B cell (primary cell): Measurements from ENCODE around the gene PLCG1. TPM values are rescaled to one million over a fixed set of nuclear protein-coding genes. Genes with fewer than 3 reads are reported as not detected.

Experiments used
- ATAC-seq: fragments of 200-7000 bp; cut with Tn5 transposase; one replicate; pipeline ENCODE4 v1.10.0; 2021; ENCODE audit warnings: low read depth, mild to moderate bottlenecking, moderate number of reproducible peaks, moderate library complexity
- CTCF ChIA-PET: fragments of 350-600 bp; sonication (Branson Sonifier 250); formaldehyde crosslinking; loops from one replicate; lab custom pipeline; 2021; ENCODE audit warnings: antibody characterized with exemption, inconsistent platforms; lab: Charles Lee
- POLR2A ChIA-PET: fragments of 350-600 bp; sonication (Branson Sonifier 250); formaldehyde crosslinking; loops from one replicate; lab custom pipeline; 2021; ENCODE audit warnings: antibody characterized with exemption; lab: Charles Lee
- DNase-seq: peaks from one replicate; pipeline ENCODE4 v3.0.0; 2013
- H2AFZ ChIP-seq: 2 replicates; pipeline ENCODE4 v1.6.1; 2012; ENCODE audit warnings: mild to moderate bottlenecking, low read depth, low read length; ENCODE audit not compliant: insufficient read depth, poor library complexity, severe bottlenecking
- H3K27ac ChIP-seq, 2 donors: 1 replicate in 1 of 2; 2 replicates in 1 of 2; pipeline ENCODE4 v1.5.1; 2012 to 2013; ENCODE audit warnings: low read length in 2 of 2, mild to moderate bottlenecking in 2 of 2, moderate library complexity in 1 of 2
- H3K27me3 ChIP-seq, 4 experiments: fragments of 200-600 bp in 1 of 4; sonication (generic) in 1 of 4; replicated peaks in 1 of 4; 1 replicate in 2 of 4; 2 replicates in 2 of 4; pipeline versions ENCODE4 v1.6.1 to v1.7.0; 2013 to 2016; ENCODE audit warnings: low read length in 3 of 4, mild to moderate bottlenecking in 2 of 4, mixed read lengths in 1 of 4, moderate library complexity in 1 of 4; ENCODE audit not compliant: insufficient read depth in 4 of 4, control insufficient read depth in 3 of 4; ENCODE audit errors: control extremely low read depth in 1 of 4
- H3K36me3 ChIP-seq, 2 experiments: replicated peaks in 1 of 2; 1 replicate in 1 of 2; 2 replicates in 1 of 2; pipeline versions ENCODE4 v1.6.1 to v1.7.1; 2013; ENCODE audit warnings: low read length in 1 of 2; ENCODE audit not compliant: insufficient read depth in 2 of 2, control insufficient read depth in 1 of 2; ENCODE audit errors: control extremely low read depth in 1 of 2, extremely low read depth in 1 of 2
- H3K4me1 ChIP-seq, 2 donors: fragments of 200-600 bp in 1 of 2; sonication (generic) in 1 of 2; 1 replicate in 1 of 2; 2 replicates in 1 of 2; pipeline versions ENCODE4 v1.5.1 to v1.6.1; 2013 to 2017; ENCODE audit warnings: low read length in 2 of 2; ENCODE audit not compliant: control insufficient read depth in 2 of 2, insufficient read depth in 2 of 2
- H3K4me2 ChIP-seq: replicated peaks from 2 replicates; pipeline ENCODE3; 2012; ENCODE audit warnings: mild to moderate bottlenecking, low read depth, low read length; ENCODE audit not compliant: poor library complexity, severe bottlenecking
- H3K4me3 ChIP-seq, 5 experiments: fragments of 200-600 bp in 1 of 5; sonication (generic) in 1 of 5; 1 replicate in 3 of 5; 2 replicates in 2 of 5; pipeline versions ENCODE4 v1.5.1 to v1.7.0; 2011 to 2016; ENCODE audit warnings: low read length in 4 of 5, mild to moderate bottlenecking in 4 of 5, low read depth in 2 of 5, control low read depth in 1 of 5, moderate library complexity in 1 of 5; ENCODE audit not compliant: insufficient read depth in 1 of 5; ENCODE audit errors: control extremely low read depth in 1 of 5, extremely low read depth in 1 of 5
- H3K79me2 ChIP-seq: fragments of 200-600 bp; sonication (generic); one replicate; pipeline ENCODE4 v1.6.0; 2016; ENCODE audit warnings: low read length; ENCODE audit not compliant: control insufficient read depth, insufficient read depth
- H3K9ac ChIP-seq: fragments of 200-600 bp; sonication (generic); 2 replicates; pipeline ENCODE4 v1.6.1; 2017; ENCODE audit warnings: mild to moderate bottlenecking, low read length, moderate library complexity
- H3K9me3 ChIP-seq, 3 donors: one replicate each; pipeline versions ENCODE4 v1.6.1 to v1.7.1; 2013; ENCODE audit warnings: low read length in 2 of 3; ENCODE audit not compliant: control insufficient read depth in 2 of 3, insufficient read depth in 1 of 3; ENCODE audit errors: control extremely low read depth in 1 of 3
- H4K20me1 ChIP-seq: 2 replicates; pipeline ENCODE4 v1.6.0; 2012; ENCODE audit warnings: mild to moderate bottlenecking, low read length; ENCODE audit not compliant: insufficient read depth, control insufficient read depth, poor library complexity, severe bottlenecking
- H3K27ac Mint-ChIP-seq: one replicate; pipeline ENCODE4 v1.8.0; 2021; ENCODE audit warnings: mixed read lengths
- H3K27me3 Mint-ChIP-seq: one replicate; pipeline ENCODE4 v1.8.0; 2021; ENCODE audit warnings: mixed read lengths
- H3K4me1 Mint-ChIP-seq: one replicate; pipeline ENCODE4 v1.8.0; 2021; ENCODE audit warnings: mixed read lengths
- H3K4me3 Mint-ChIP-seq: one replicate; pipeline ENCODE4 v1.8.0; 2021; ENCODE audit warnings: mixed read lengths
- H3K9me3 Mint-ChIP-seq: one replicate; pipeline ENCODE4 v1.8.0; 2022; ENCODE audit warnings: mixed read lengths; ENCODE audit not compliant: insufficient read depth
- EZH2 ChIP-seq: IDR thresholded peaks from 2 replicates; pipeline ENCODE4 v1.6.1; 2012; ENCODE audit warnings: borderline replicate concordance, low read depth, mild to moderate bottlenecking, moderate library complexity, low read length; ENCODE audit not compliant: insufficient read depth, poor library complexity, severe bottlenecking
- WGBS: methylation state at CpG from one replicate; pipeline ENCODE4 v1.1.5; 2013; ENCODE audit warnings: missing lambda C conversion rate; ENCODE audit not compliant: insufficient coverage; 5-methylcytosine and 5-hydroxymethylcytosine counted together
- intact Hi-C: fragments of 100-400 bp; cut with micrococcal nuclease; formaldehyde crosslinking; loops from one replicate; pipeline ENCODE4 v1.10.0; 2022
- polyA plus RNA-seq: library from polyadenylated mRNA; depleted of rRNA; stranded (reverse); fragments of >200 nt; gene quantifications from 2 replicates; pipeline ENCODE4 v1.2.3, GENCODE V29; 2012
- total RNA-seq, 2 donors: library from RNA; stranded (reverse); fragments of 120-200 nt in 1 of 2; gene quantifications; 1 replicate in 1 of 2; 2 replicates in 1 of 2; pipeline versions ENCODE4 v1.2.3 to v1.2.4, GENCODE V29; 2013 to 2022
- TF ChIP-seq, protein P1 (sequence below): fragments of 200-600 bp; IDR thresholded peaks from one replicate; pipeline ENCODE4 v1.8.0; 2022; ENCODE audit warnings: antibody characterized with exemption, mild to moderate bottlenecking

The PLCG1 gene
- total and polyA plus RNA-seq, 2 donors (not counting 1 experiment from before 2014, with no cell fraction given): 98.7 to 101 TPM

GRCh38 chr20:41121399-41121798, 15.9 kb upstream of the PLCG1 start:
- H4K20me1 ChIP-seq: no peaks in the 10 kb centered on the region
- H3K36me3 ChIP-seq: peaks cover 21 to 74% of the 10 kb centered on the region in 2 experiments
- ChIA-PET CTCF (interaction anchor here (1.5 to 1.7 kb wide), 3 partner anchors 10 to 153 kb away, joined by 3 to 5 read pairs (median 4); no protein-coding TSS in a partner anchor), POLR2A (no interaction called here)
- H3K27ac ChIP-seq: no peak overlapping the region
- H3K27me3 ChIP-seq: no peaks in the 10 kb centered on the region
- H3K4me1 ChIP-seq: no peaks in the 10 kb centered on the region
- H3K9me3 Mint-ChIP-seq: no peaks in the 10 kb centered on the region
- no peaks in the 10 kb centered on the region for H3K27me3 Mint-ChIP-seq
- DNase-seq: no peak
- H3K79me2 ChIP-seq: no peaks in the 10 kb centered on the region
- no peaks in the 10 kb centered on the region for H3K9me3 ChIP-seq
- no peak overlapping the region for H3K27ac Mint-ChIP-seq
- H3K9ac ChIP-seq: no peak overlapping the region
- H3K4me3 ChIP-seq: no peak overlapping the region
- no peak overlapping the region for H2AFZ ChIP-seq
- no peak for ATAC-seq
- intact Hi-C loops: no loop called here
- H3K4me1 Mint-ChIP-seq: no peaks in the 10 kb centered on the region
- no peak overlapping the region for H3K4me3 Mint-ChIP-seq
- TF ChIP-seq EZH2: no peak
- TF ChIP-seq, protein P1, sequence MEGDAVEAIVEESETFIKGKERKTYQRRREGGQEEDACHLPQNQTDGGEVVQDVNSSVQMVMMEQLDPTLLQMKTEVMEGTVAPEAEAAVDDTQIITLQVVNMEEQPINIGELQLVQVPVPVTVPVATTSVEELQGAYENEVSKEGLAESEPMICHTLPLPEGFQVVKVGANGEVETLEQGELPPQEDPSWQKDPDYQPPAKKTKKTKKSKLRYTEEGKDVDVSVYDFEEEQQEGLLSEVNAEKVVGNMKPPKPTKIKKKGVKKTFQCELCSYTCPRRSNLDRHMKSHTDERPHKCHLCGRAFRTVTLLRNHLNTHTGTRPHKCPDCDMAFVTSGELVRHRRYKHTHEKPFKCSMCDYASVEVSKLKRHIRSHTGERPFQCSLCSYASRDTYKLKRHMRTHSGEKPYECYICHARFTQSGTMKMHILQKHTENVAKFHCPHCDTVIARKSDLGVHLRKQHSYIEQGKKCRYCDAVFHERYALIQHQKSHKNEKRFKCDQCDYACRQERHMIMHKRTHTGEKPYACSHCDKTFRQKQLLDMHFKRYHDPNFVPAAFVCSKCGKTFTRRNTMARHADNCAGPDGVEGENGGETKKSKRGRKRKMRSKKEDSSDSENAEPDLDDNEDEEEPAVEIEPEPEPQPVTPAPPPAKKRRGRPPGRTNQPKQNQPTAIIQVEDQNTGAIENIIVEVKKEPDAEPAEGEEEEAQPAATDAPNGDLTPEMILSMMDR: no peak
- 96% methylated on average over 3 of the region's 3 CpGs for WGBS
- no peak overlapping the region for H3K4me2 ChIP-seq

DNA sequence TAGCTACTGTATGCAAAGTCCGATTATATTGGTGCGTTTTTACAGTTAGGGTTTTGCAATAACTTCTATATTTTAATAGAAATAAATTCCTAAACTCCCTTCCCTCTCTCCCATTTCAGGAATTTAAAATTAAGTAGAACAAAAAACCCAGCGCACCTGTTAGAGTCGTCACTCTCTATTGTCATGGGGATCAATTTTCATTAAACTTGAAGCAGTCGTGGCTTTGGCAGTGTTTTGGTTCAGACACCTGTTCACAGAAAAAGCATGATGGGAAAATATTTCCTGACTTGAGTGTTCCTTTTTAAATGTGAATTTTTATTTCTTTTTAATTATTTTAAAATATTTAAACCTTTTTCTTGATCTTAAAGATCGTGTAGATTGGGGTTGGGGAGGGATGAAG, 13.7 kb upstream of the PLCG1 start:
- Mint-ChIP-seq H3K9me3 (no peaks in the 10 kb centered on the region), H3K27ac (no peak overlapping the region), H3K4me1 (no peaks in the 10 kb centered on the region), H3K27me3 (no peaks in the 10 kb centered on the region), H3K4me3 (no peak overlapping the region)
- no peak overlapping the region for H3K27ac ChIP-seq
- no peak for TF ChIP-seq EZH2
- TF ChIP-seq, protein P1: no peak
- H2AFZ ChIP-seq: no peak overlapping the region
- no peak overlapping the region for H3K4me3 ChIP-seq
- H3K27me3 ChIP-seq: no peaks in the 10 kb centered on the region
- H3K9me3 ChIP-seq: no peaks in the 10 kb centered on the region
- ChIA-PET POLR2A (no interaction called here), CTCF (no interaction called here)
- no peak overlapping the region for H3K9ac ChIP-seq
- no peaks in the 10 kb centered on the region for H4K20me1 ChIP-seq
- no peak overlapping the region for H3K4me2 ChIP-seq
- H3K4me1 ChIP-seq: no peaks in the 10 kb centered on the region
- intact Hi-C loops: no loop called here
- WGBS: no CpG with 5 or more reads among the region's 6 CpGs
- H3K36me3 ChIP-seq: peaks cover 23 to 56% of the 10 kb centered on the region in 2 experiments
- no peak for DNase-seq
- ATAC-seq: no peak
- no peaks in the 10 kb centered on the region for H3K79me2 ChIP-seq
